ENCODE measurements around the gene ADIPOR1.
A peak's percentile ranks its signal among the peaks of the same experiment; 100 is the strongest.
"Not testable (repeated sequence)": the region's sequence is repeated elsewhere in the genome, so short reads cannot be mapped to it uniquely, and the experiment has no call there.

ADIPOR1 gene

DNA sequence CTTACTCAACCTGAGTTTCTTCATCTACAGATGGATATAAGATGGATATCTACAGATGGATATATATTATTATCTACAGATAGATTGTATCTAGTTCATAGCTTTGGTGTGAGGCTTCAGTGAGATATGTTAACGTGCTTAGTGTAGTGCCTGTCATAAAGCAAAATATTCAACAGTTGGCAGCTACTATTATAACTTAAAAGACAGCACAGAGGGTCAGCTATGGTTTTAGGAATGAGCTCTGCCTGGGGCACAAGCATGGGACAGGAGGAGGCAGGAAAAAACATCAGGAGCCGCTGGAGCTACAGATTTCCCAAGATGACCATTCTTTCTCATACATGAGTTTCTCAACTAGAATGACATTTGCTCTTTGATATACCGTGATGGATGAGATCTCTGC, 10.2 kb upstream of the ADIPOR1 start:
- DNase-seq: no peak

DNA sequence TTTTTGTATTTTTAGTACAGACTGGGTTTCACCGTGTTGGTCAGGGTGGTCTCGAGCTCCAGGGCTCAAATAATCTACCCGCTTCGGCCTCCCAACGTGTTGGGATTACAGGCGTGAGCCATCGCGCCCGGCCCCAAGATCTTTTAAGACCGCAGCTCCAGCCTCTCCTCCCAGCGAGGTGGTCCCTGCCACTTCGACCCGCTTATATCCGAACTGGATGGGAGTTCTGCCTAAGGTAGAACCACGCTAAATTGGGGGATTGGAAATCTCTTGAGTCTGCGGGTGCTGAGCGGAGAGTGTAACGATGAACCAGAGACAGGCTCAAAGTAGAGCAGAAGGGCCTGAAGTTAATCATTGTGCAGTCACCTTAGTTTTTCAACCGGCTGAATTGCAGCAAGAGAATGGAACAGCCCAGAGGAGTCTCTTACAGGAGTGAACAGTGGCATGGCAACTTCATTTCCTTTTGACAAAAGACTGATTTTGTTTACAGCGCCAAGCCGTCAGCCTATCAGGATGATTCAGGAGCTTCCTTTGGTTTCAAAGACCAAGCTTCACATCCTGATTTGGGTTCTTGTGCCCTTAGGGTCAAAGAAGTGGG, 9.7 kb upstream of the ADIPOR1 start:
- DNase-seq: no peak

DNA sequence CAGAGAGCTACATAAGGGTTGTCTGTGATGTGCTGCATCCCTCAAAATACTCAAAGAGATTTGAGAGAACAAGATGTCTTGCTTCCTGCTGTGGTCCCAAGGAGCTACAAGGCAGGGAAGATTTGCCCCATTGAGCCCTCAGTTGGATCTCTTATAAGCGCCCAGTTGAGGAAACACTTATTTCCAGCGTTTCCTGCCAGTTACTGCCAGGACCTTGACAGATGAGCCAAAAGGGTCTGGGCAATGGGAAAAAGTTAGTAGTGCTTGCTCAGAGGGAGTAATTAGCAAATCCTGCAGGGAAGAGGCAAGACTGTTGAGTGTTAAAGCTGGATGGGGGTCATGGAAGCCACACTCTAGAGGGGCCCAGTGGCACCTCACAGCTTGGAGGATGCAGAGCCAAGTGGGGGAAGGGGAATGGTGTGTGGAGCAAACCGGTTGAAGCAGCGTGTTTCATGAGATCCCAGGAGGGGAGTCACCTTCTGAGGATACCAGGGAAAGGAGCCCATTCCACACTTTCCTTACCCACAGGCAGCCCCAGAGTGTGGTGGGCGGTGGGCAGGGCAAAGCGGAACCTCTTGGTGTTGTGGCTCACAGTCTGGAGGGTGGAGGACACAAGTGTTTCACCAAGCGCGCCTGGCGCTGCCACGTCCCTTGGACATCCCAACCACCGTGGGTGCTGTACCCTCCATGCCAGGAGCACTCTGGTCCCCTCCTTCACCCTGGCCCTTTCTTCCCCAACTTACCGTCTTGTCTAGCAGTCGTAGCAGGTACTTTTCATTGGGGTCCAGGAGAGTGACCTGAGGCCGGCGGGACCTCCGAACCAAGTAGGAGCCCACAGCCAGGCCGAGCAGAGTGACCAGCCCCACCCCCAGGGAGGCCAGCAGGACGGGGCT, 8.1 kb upstream of the ADIPOR1 start:
- no peak for DNase-seq

DNA sequence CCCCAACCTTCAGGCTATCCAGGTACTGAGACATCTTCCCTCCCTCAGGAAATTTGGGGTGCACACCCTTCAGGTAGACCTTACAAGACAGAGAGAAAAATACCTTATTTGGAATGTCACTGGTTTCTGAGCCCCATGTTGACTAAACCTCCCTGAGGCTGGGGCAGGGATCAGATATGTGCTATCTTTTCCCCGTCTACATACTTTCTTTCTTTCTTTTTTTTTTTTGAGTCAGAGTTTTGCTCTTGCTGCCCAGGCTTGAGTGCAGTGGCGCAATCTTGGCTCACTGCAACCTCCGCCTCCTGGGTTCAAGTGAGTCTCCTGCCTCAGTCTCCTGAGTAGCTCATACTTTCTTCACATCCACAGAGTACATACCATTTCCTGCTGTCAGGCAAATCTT, 7.3 kb upstream of the ADIPOR1 start:
- DNase-seq: no peak

DNA sequence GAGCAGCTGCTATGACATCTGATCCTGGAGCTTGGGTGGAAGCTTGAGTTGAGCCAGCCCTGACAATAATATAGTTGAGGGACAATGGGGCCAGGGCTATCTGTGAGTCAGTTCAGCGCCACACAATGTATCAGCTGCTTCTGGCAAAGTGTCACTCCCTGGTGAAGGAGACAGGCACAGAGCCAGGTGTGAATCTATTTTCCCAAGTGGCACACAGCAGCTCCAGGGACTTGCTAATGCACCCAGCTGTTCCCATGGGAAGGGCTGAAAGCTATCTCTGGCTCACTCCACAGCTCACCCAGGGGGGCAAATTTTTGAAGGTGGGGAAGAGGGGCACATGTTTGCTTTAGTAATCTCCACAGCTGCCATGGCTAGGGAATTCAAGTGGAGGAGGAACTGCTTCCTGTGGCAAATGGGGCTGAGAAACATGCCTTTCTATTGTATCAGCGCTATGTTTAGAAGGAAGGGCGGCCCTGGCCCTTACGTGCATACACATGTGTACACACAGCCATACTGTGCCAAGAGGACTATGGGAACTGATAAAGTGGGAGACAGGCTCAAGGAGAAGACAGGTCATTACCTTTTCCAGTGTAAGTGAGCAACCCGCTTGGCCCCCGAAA, 6.8 kb upstream of the ADIPOR1 start:
- DNase-seq: peak; percentile 97

DNA sequence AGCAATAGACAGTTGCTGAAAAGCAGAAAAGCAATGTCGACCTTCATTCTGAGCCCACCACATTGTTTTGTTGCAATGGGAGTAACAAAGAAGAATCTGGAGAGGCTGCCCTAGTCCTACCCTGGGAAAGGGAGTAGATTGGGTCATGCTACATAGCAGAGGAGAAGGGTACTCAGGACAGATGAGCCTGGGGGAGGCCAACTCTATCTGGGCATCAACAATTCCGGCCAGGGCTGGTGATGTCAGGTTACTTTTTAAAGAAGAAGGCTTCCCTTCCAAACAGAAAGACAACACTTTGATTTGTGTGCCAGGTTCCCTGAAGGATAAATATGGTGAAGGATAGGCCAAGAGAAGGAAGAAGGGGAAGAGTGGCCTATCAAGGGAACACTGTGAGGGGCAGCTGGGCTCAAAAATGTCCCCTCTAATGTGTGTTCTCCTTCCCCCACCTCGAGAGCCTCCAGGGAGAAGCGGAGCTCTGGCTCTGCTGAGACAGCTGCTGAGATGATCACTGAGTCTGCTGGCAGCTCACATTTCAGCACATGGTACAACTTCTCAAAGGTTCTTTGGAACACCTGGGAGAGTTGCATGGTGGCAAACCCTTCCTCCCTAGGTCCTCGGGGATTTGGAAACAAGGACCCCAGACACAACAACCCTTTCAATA, 3.2 kb upstream of the ADIPOR1 start:
- DNase-seq: no peak

DNA sequence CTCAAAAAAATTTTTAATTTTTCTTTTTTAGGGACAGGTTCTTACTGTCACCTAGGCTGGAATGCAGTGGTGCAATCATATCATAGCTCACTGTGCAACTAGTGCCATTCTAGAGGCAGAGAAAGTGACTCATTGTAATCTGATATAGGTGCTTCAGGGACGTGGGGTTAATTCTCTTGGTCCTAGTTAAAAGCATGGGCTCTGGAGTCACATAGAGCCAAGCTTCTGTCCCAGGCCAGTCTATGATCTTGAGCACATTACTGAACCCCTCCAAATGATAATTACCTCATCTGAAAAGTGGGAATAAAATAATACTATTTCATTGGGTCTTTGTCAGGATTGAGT, 1.1 kb upstream of the ADIPOR1 start:
- no peak for DNase-seq

DNA sequence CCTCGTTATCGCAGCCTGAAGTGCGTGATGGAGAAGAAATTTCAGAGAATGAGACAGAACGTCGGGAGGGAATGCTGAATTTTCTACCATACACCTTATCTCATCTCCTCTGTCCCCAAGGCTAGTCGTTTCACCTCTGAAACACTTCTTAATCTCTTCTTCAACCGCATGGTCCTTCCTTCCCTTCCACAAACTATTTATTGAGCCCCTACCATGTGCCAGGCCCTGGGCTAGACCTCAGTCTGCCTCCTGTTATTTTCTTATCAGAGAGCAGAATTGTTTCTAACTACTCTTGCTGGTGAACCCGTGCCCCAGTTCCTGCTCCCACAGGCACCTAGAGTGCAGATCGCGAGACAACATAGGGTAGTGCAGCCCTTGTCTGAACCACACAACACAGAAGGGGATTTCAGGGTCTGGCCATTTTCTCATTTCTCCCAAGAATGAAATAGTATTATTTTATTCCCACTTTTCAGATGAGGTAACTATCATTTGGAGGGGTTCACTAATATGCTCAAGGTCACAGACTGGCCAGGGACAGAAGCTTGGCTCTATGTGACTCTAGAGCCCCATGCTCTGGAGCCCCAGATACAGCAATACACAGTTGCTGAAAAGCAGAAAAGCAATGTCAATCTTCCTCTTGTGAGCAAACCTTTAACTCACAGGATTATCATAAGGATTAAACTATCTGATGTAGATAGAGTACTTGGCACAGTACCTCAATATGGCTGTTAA, 598 bp upstream of the ADIPOR1 start:
- DNase-seq: no peak

DNA sequence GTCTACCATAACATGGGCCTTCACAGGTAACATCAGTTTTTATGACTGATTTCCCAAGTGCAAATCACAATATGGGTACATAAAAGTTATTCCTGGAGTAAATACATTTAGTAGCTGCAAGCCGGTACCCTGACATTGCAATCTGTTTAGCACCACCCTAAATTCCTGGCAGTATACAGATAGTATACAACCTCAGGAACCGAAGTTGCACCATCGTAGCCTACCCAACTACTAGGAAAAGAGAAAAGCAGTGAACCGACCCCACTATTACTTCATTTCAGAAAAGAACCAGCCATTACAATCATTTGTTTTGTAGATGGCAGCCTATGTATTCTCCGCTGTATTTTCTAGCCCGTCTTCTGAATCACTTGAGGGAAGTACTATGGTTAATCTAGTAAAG, 1.1 kb downstream of the ADIPOR1 start:
- DNase-seq: no peak

DNA sequence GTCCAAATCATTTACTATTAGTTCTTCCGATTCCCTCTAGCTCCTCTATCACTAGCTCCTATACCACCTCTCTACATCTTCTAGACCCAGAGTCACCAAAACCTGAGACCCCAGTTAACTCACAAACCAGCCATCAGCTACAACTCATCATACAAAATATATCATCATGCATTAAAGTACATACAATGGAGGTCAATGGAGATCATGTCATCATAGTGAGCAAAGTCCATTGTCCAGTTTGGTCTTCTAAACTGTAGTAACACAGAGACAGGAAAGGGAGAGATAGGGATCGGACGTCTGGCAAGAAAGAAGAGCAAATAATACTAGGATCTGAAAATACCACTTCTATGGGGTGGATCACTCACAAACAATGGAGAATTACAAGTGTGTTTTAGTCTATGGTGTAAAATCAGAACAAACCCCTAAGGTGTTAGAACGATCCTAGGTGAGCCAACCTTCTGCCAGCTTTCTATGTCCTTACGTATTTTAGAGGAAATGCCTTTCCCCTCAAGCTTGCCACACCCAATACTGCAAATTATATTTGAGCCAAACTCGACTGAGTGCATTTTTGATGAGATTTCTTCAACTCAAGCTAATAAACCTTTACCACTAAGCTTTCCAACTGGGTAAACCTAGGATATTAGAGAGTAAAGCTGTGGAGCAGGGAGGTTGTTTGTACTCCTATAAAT, 3.9 kb downstream of the ADIPOR1 start:
- DNase-seq: no peak

DNA sequence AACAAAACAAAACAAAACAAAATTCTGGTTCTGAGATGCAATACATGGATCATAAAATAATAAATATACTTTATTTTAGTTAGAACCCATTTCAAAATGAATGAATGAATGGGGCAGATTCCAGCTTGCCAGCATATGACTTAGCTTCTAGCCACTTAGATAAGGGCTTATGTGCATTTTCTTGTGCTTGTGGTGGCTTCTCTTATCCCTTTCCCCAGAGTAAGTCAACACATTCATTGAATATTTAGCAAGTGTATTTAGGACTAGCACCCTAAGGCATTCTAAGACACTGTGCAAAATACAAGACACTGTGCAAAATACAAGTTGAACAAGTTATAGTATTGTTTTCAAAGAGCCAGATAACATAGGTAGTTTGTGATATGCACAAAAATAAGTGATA, 4.7 kb downstream of the ADIPOR1 start:
- no peak for DNase-seq

DNA sequence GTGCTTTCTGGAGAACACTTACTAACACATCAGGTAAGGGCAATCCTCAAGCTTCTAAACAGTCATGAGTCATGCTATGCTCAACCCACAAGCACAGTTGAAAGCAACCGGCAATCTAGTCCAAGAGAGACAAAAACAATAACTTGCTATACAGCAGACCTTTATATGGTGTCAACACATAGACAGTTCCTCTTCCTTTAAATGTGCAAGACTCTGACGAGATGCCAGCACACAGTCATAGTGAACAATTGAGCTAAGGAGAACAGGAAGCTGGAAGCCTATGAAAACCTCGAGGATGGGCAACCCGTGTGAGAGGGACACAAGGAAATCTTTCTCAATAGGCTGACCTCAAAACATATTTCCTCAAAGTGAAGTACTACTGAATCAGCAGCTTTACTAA, 5.3 kb downstream of the ADIPOR1 start:
- no peak for DNase-seq

DNA sequence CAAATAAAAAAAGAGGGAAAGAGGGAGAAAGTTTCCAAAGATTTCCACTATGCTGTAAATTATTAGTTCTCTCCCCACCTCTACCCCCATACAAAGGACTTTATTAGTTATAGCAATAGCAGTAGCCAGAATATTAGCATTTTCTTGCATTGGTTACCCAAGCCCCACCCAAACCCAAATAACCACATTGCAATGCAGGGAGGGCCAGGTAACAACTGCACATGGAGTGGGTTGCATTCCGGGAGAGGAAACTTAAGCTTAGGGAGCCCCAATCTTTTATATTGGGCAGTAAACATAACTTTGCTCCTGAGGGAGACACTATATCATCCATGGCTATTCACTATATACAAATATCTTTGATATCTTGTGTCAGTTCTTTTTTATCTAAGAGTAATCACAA, 6.0 kb downstream of the ADIPOR1 start:
- DNase-seq: no peak

DNA sequence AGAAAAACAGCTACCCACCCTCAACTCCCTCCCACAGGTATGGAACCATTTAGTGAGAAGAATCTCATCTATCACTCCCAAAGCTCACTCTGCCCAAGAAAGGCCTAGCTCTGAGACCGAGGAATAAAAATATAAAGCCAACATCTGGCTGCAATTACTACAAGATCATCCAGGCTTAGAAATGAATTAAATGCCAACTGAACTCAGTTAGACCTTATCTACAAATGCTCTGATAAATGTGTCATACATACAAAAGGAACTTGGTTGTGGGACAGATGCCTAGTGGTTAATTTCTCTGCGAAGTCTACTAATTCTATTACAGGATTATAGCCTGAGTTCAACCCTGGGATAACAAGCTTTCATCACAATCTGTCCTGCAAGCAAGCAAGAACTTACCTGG, 6.7 kb downstream of the ADIPOR1 start:
- no peak for DNase-seq

DNA sequence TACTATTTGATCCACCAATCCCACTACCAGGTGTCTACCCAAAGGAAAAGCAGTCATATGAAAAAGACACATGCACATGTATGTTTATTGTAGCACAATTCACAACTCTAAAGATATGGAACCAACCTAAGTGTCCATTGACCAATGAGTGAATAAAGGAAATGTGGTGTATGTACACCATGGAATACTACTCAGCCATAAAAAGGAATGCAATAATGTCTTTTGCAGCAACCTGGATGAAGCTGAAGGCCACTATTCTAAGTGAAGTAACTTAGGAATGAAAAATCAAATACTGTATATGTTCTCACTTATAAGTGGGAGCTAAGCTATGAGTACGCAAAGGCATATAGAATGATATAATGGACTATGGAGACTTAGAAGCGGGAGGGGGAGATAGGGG, 12.6 kb downstream of the ADIPOR1 start:
- no peak for DNase-seq

DNA sequence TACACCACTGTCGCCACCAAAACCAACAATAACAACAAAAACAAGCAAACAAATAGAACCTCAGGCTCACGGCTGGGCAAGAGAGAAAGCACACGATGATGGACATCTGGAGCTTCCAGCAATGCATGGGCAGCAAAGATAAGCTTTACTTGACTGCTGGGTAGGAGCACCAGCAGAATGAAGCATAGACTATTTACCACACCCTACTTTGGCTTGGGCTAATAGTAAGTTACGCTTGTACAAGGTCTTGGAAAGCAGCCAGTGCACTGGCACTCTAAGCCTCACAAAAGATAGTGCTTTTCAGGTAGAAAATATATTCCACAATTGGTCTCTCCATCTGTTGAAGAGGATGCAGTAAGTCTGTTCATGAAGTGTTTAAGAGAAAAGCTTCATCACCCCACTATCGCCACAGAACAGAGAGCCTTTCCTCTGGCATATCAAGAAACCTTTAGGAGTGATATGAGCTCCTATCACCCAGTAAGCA, 13.6 kb downstream of the ADIPOR1 start:
- DNase-seq: no peak

DNA sequence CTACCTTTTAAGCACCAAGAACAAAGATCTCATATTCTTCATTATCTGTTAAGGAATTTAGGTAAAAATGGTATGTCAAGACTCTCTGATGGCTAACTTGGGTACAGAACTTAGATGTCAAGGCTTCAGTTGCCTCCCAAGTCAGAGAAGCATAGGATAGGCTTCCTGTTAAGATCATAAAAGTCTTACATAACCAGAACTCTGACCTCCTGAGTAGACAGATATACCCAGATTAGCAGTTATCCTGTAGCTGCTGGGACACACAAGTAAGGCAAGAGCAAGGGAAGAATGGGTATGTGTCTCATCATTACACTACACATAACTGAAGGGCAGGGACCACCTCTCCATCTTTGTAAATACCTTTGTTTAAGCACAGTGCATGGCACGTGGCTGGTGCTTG, 15.7 kb downstream of the ADIPOR1 start:
- DNase-seq: no peak

DNA sequence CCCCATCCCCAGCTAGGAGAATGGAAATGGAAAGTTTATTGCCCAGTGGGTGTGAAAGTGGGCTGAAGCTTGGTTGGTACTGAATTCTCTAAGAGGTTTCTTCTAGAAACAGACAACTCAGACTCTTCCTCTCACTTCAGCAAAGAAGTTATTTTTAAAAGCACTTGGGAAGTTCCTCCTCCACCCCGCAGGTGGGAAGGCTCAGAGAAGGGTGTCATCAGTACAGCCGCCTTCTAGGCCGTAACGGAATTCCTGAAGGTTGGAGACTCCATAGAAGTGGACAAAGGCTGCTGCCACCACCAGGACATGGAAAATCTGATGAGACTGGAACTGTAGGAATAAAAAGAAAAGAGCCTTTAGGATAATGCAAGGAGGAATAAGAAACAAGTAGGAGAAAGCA, 16.7 kb downstream of the ADIPOR1 start:
- no peak for DNase-seq

DNA sequence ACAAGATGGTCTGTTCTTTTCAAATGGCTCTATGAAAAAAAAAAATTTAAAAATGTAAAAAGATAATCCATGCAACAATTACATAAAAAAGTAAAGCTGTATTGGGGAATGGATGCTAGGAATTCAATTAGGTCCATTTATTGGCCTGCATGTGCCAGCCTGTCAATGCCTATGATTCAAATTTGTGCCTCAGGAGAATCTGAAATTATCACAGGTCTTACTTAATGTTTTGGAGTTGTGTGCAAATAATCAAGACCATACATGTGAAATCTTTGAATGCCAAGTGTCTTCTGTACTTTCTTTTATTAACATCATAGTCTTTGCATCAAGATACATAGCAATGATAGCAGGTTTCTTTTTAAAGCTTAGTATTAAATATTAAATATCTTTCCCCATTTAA, 17.6 kb downstream of the ADIPOR1 start:
- no peak for DNase-seq

DNA sequence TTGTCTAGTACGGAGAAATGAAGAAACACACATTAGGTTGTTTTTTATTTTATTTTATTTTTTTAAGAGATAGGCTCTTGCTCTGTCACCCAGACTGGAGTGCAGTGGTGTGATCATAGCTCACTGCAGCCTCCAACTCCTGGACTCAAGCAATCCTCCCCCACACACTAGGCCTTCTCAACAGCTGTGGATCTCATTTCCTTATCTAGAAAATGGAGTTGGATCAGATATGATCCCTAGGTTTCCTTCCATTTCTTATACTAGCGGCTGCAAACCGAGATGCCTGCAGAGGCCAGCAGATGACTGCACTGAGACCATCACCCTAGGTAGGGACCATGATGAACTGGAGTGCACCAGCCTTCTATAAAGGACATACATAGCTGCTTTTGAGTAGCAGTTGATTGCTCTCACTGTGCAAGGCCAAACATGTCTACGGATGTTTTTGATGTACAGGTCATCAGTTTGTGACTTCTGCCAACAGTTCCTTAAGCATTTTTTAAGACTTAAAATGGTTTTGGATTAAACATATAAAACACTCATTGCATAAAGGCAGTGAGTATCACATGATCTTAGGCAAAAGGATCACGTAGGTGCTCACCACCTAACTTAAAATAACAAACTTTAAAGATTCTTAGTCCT, 19.7 kb downstream of the ADIPOR1 start:
- DNase-seq: no peak

DNA sequence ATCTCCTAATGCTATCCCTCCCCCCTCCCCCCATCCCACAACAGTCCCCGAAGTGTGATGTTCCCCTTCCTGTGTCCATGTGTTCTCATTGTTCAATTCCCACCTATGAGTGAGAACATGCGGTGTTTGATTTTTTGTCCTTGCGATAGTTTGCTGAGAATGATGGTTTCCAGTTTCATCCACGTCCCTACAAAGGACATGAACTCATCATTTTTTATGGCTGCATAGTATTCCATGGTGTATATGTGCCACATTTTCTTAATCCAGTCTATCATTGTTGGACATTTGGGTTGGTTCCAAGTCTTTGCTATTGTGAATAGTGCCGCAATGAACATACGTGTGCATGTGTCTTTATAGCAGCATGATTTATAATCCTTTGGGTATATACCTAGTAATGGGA, 21.7 kb downstream of the ADIPOR1 start:
- DNase-seq: not testable (repeated sequence)

DNA sequence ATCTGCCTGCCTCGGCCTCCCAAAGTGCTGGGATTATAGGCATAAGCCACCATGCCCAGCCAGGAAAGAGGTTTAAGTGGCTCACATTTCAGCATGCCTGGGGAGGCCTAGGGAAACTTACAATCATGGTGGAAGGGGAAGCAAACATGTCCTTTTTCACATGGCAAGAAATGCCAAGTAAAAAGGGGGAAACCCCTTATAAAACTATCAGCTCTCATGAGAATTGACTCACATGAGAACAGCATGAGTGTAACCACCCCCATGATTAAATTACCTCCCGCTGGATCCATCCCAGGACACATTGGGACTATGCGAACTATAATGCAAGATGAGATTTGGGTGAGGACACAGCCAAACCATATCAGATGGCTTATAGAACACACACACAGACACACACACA, 22.3 kb downstream of the ADIPOR1 start:
- no peak for DNase-seq

All from NCI-H1092 (cell line).